Loucy (cell line): ENCODE data around the gene RAB33A.

Experiments used
- H2AFZ ChIP-seq: fragments of 200-600 bp; sonication (generic); 2 replicates; pipeline ENCODE4 v1.6.0; 2016; ENCODE audit warnings: antibody characterized with exemption, mild to moderate bottlenecking, low read length, moderate library complexity
- H3F3A ChIP-seq: fragments of 200-600 bp; 2 replicates; pipeline ENCODE4 v1.6.0; 2016; ENCODE audit warnings: antibody characterized with exemption, low read depth, mild to moderate bottlenecking
- H3K27me3 ChIP-seq: fragments of 200-600 bp; sonication (generic); 2 replicates; pipeline ENCODE4 v1.6.1; 2014; ENCODE audit warnings: low read length, mild to moderate bottlenecking; ENCODE audit not compliant: insufficient read depth, poor library complexity, severe bottlenecking
- H3K36me3 ChIP-seq: fragments of 200-600 bp; sonication (generic); 2 replicates; pipeline ENCODE4 v1.6.1; 2016; ENCODE audit warnings: low read length; ENCODE audit not compliant: insufficient read depth
- H3K4me1 ChIP-seq: fragments of 200-600 bp; sonication (generic); 2 replicates; pipeline ENCODE4 v1.5.1; 2014; ENCODE audit warnings: low read length, mild to moderate bottlenecking; ENCODE audit not compliant: insufficient read depth, poor library complexity, severe bottlenecking
- H3K4me2 ChIP-seq: fragments of 200-600 bp; sonication (generic); 2 replicates; pipeline ENCODE4 v1.6.0; 2014; ENCODE audit warnings: antibody characterized with exemption, low read length, low read depth, mild to moderate bottlenecking; ENCODE audit not compliant: poor library complexity, severe bottlenecking
- H3K4me3 ChIP-seq: fragments of 200-600 bp; sonication (generic); 2 replicates; pipeline ENCODE4 v1.5.1; 2014; ENCODE audit warnings: low read length, mild to moderate bottlenecking, mixed read lengths; ENCODE audit not compliant: poor library complexity, severe bottlenecking
- H3K79me2 ChIP-seq: fragments of 200-600 bp; sonication (generic); 2 replicates; pipeline ENCODE4 v1.6.1; 2014; ENCODE audit warnings: low read length; ENCODE audit not compliant: insufficient read depth
- H3K9ac ChIP-seq: fragments of 200-600 bp; sonication (generic); 2 replicates; pipeline ENCODE4 v1.6.0; 2014; ENCODE audit warnings: mild to moderate bottlenecking, low read depth, low read length, moderate library complexity; ENCODE audit not compliant: poor library complexity, severe bottlenecking
- H3K9me2 ChIP-seq: fragments of 200-600 bp; sonication (generic); replicated peaks from 2 replicates; pipeline ENCODE4 v1.6.1; 2016; ENCODE audit warnings: low read depth, low read length, mixed read lengths
- H3K9me3 ChIP-seq: fragments of 200-600 bp; sonication (generic); 2 replicates; pipeline ENCODE4 v1.6.1; 2014; ENCODE audit warnings: mild to moderate bottlenecking, antibody characterized with exemption, low read length, low read depth; ENCODE audit not compliant: insufficient read depth
- H4K20me1 ChIP-seq: fragments of 200-600 bp; sonication (generic); 2 replicates; pipeline ENCODE4 v1.6.0; 2014; ENCODE audit warnings: antibody characterized with exemption, low read length, mild to moderate bottlenecking; ENCODE audit not compliant: insufficient read depth, poor library complexity, severe bottlenecking
- CTCF ChIP-seq: fragments of 200-600 bp; sonication (generic); conservative IDR thresholded peaks from 2 replicates; pipeline ENCODE4 v1.5.1; 2014; ENCODE audit warnings: mild to moderate bottlenecking, antibody characterized with exemption, low read length
- EZH2phosphoT487 ChIP-seq: fragments of 200-600 bp; IDR thresholded peaks from 2 replicates; pipeline ENCODE4 v1.6.1; 2018; ENCODE audit warnings: antibody characterized with exemption, mild to moderate bottlenecking, moderate library complexity, borderline replicate concordance

RAB33A gene

GRCh38 chrX:130212371-130212770 is 40.6 kb downstream of the RAB33A start:
- H4K20me1 ChIP-seq, result no peaks in the 10 kb centered on the region
- H2AFZ ChIP-seq, result no peak overlapping the region
- TF ChIP-seq CTCF (no peak), EZH2phosphoT487 (no peak)
- no peaks in the 10 kb centered on the region for H3K4me1 ChIP-seq
- no peaks in the 10 kb centered on the region for H3K9me3 ChIP-seq
- H3K4me2 ChIP-seq, result no peak overlapping the region
- H3K9ac ChIP-seq, result no peak overlapping the region
- H3K9me2 ChIP-seq, result no peaks in the 10 kb centered on the region
- H3K27me3 ChIP-seq, result no peaks in the 10 kb centered on the region
- no peak overlapping the region for H3K4me3 ChIP-seq
- no peaks in the 10 kb centered on the region for H3F3A ChIP-seq
- H3K79me2 ChIP-seq, result no peaks in the 10 kb centered on the region
- peaks cover 23% of the 10 kb centered on the region; the same call in 1 of the 2 replicates for H3K36me3 ChIP-seq

- Histone ChIP-seq H2AFZ (no peak overlapping the region), H3K79me2 (no peaks in the 10 kb centered on the region), H3K9me3 (no peaks in the 10 kb centered on the region), H3K36me3 (peaks cover 23% of the 10 kb centered on the region; the same call in 1 of the 2 replicates), H3K4me3 (no peak overlapping the region), H3K4me1 (no peaks in the 10 kb centered on the region), H3K4me2 (no peak overlapping the region), H3K9me2 (no peaks in the 10 kb centered on the region), H3K9ac (no peak overlapping the region), H4K20me1 (no peaks in the 10 kb centered on the region), H3K27me3 (no peaks in the 10 kb centered on the region), H3F3A (no peaks in the 10 kb centered on the region)
- no peak for TF ChIP-seq CTCF
- no peak for TF ChIP-seq EZH2phosphoT487
Observed at GRCh38 chrX:130213376-130213775, 41.6 kb downstream of the RAB33A start.

- TF ChIP-seq CTCF (no peak), EZH2phosphoT487 (no peak)
- Histone ChIP-seq H3K79me2 (no peaks in the 10 kb centered on the region), H2AFZ (no peak overlapping the region), H3K9me2 (no peaks in the 10 kb centered on the region), H3K4me1 (no peaks in the 10 kb centered on the region), H3K27me3 (no peaks in the 10 kb centered on the region), H3F3A (no peaks in the 10 kb centered on the region), H3K9ac (no peak overlapping the region), H3K4me2 (no peak overlapping the region), H3K36me3 (peaks cover 26% of the 10 kb centered on the region; the same call in 1 of the 2 replicates), H3K9me3 (no peaks in the 10 kb centered on the region), H3K4me3 (no peak overlapping the region), H4K20me1 (no peaks in the 10 kb centered on the region)
Observed at GRCh38 chrX:130216320-130216719, 44.6 kb downstream of the RAB33A start.
